ENCODE measurements around the gene MPZL3.

The MPZL3 gene

GRCh38 chr11:118226296-118226695 is 25.9 kb downstream of the MPZL3 start:
- Histone ChIP-seq H3K9me3 (ENCODE audit: control insufficient read depth in 2 of 2, low read length in 2 of 2) (no peaks in the 10 kb centered on the region), H3K9ac (ENCODE audit: low read depth in 1 of 2, low read length in 2 of 2) (no peak overlapping the region), H3K4me1 (ENCODE audit: control insufficient read depth in 2 of 2, insufficient read depth in 2 of 2, low read length in 2 of 2) (peaks cover 0 to 7% of the 10 kb centered on the region in 2 donors), H3K36me3 (ENCODE audit: control insufficient read depth in 2 of 2, insufficient read depth in 2 of 2, low read length in 2 of 2) (peaks cover 0 to 3% of the 10 kb centered on the region in 2 donors), H3K27me3 (ENCODE audit: control insufficient read depth in 2 of 2, insufficient read depth in 2 of 2, low read length in 2 of 2) (peaks cover 0 to 2% of the 10 kb centered on the region in 2 donors), H3K4me3 (ENCODE audit: low read length in 2 of 2) (no peak overlapping the region), H3K27ac (ENCODE audit: low read depth in 2 of 2, low read length in 2 of 2) (peak overlapping the region in 1 of 2 donors; percentile 50)

- Histone ChIP-seq H3K27me3 (ENCODE audit: control insufficient read depth in 2 of 2, insufficient read depth in 2 of 2, low read length in 2 of 2) (peaks cover 0 to 3% of the 10 kb centered on the region in 2 donors), H3K27ac (ENCODE audit: low read depth in 2 of 2, low read length in 2 of 2) (peak within 1 kb of the TSS; percentile 50 to 65), H3K36me3 (ENCODE audit: control insufficient read depth in 2 of 2, insufficient read depth in 2 of 2, low read length in 2 of 2) (no peaks in the 10 kb centered on the region), H3K9ac (ENCODE audit: low read depth in 1 of 2, low read length in 2 of 2) (peak within 1 kb of the TSS; percentile 29 to 42), H3K9me3 (ENCODE audit: control insufficient read depth in 2 of 2, low read length in 2 of 2) (no peaks in the 10 kb centered on the region), H3K4me3 (ENCODE audit: low read length in 2 of 2) (peak within 1 kb of the TSS in 1 of 2 donors; percentile 29), H3K4me1 (ENCODE audit: control insufficient read depth in 2 of 2, insufficient read depth in 2 of 2, low read length in 2 of 2) (peaks cover 0 to 7% of the 10 kb centered on the region in 2 donors)
Measured at GRCh38 chr11:118224511-118225188, 27.5 kb downstream of the MPZL3 start, which contains the start of gene JAML. TSS of gene JAML (minus strand) at chr11:118225011. CDS start at chr11:118214866, 10,145 bp downstream.

- Histone ChIP-seq H3K9me3 (ENCODE audit: control insufficient read depth in 2 of 2, low read length in 2 of 2) (no peaks in the 10 kb centered on the region), H3K36me3 (ENCODE audit: control insufficient read depth in 2 of 2, insufficient read depth in 2 of 2, low read length in 2 of 2) (no peaks in the 10 kb centered on the region), H3K27me3 (ENCODE audit: control insufficient read depth in 2 of 2, insufficient read depth in 2 of 2, low read length in 2 of 2) (peaks cover 0 to 3% of the 10 kb centered on the region in 2 donors), H3K9ac (ENCODE audit: low read depth in 1 of 2, low read length in 2 of 2) (peak overlapping the region in 1 of 2 donors; percentile 29), H3K4me3 (ENCODE audit: low read length in 2 of 2) (peak overlapping the region in 1 of 2 donors; percentile 29), H3K4me1 (ENCODE audit: control insufficient read depth in 2 of 2, insufficient read depth in 2 of 2, low read length in 2 of 2) (peaks cover 0 to 7% of the 10 kb centered on the region in 2 donors), H3K27ac (ENCODE audit: low read depth in 2 of 2, low read length in 2 of 2) (peak overlapping the region; percentile 12 to 19)
Measured at GRCh38 chr11:118223992-118224391, 28.2 kb downstream of the MPZL3 start.

GRCh38 chr11:118223570-118223969 is 28.6 kb downstream of the MPZL3 start:
- H3K27me3 ChIP-seq (ENCODE audit: control insufficient read depth in 2 of 2, insufficient read depth in 2 of 2, low read length in 2 of 2), result peaks cover 0 to 3% of the 10 kb centered on the region in 2 donors
- no peaks in the 10 kb centered on the region for H3K9me3 ChIP-seq (ENCODE audit: control insufficient read depth in 2 of 2, low read length in 2 of 2)
- peak overlapping the region in 1 of 2 donors; percentile 29 for H3K4me3 ChIP-seq (ENCODE audit: low read length in 2 of 2)
- H3K9ac ChIP-seq (ENCODE audit: low read depth in 1 of 2, low read length in 2 of 2), result peak overlapping the region in 1 of 2 donors; percentile 29
- H3K4me1 ChIP-seq (ENCODE audit: control insufficient read depth in 2 of 2, insufficient read depth in 2 of 2, low read length in 2 of 2), result peaks cover 0 to 7% of the 10 kb centered on the region in 2 donors
- H3K27ac ChIP-seq (ENCODE audit: low read depth in 2 of 2, low read length in 2 of 2), result peak overlapping the region; percentile 12 to 19
- H3K36me3 ChIP-seq (ENCODE audit: control insufficient read depth in 2 of 2, insufficient read depth in 2 of 2, low read length in 2 of 2), result no peaks in the 10 kb centered on the region

- H3K36me3 ChIP-seq (ENCODE audit: control insufficient read depth in 2 of 2, insufficient read depth in 2 of 2, low read length in 2 of 2), result no peaks in the 10 kb centered on the region
- no peak overlapping the region for H3K27ac ChIP-seq (ENCODE audit: low read depth in 2 of 2, low read length in 2 of 2)
- H3K4me1 ChIP-seq (ENCODE audit: control insufficient read depth in 2 of 2, insufficient read depth in 2 of 2, low read length in 2 of 2), result peaks cover 0 to 7% of the 10 kb centered on the region in 2 donors
- no peak overlapping the region for H3K9ac ChIP-seq (ENCODE audit: low read depth in 1 of 2, low read length in 2 of 2)
- H3K27me3 ChIP-seq (ENCODE audit: control insufficient read depth in 2 of 2, insufficient read depth in 2 of 2, low read length in 2 of 2), result peaks cover 0 to 3% of the 10 kb centered on the region in 2 donors
- H3K4me3 ChIP-seq (ENCODE audit: low read length in 2 of 2), result peak overlapping the region in 1 of 2 donors; percentile 29
- no peaks in the 10 kb centered on the region for H3K9me3 ChIP-seq (ENCODE audit: control insufficient read depth in 2 of 2, low read length in 2 of 2)
Measured at GRCh38 chr11:118222437-118222836, 29.7 kb downstream of the MPZL3 start.

GRCh38 chr11:118221419-118221818 is 30.7 kb downstream of the MPZL3 start:
- Histone ChIP-seq H3K4me3 (ENCODE audit: low read length in 2 of 2) (peak overlapping the region in 1 of 2 donors; percentile 45), H3K36me3 (ENCODE audit: control insufficient read depth in 2 of 2, insufficient read depth in 2 of 2, low read length in 2 of 2) (no peaks in the 10 kb centered on the region), H3K9me3 (ENCODE audit: control insufficient read depth in 2 of 2, low read length in 2 of 2) (no peaks in the 10 kb centered on the region), H3K9ac (ENCODE audit: low read depth in 1 of 2, low read length in 2 of 2) (no peak overlapping the region), H3K27me3 (ENCODE audit: control insufficient read depth in 2 of 2, insufficient read depth in 2 of 2, low read length in 2 of 2) (peaks cover 0 to 3% of the 10 kb centered on the region in 2 donors), H3K4me1 (ENCODE audit: control insufficient read depth in 2 of 2, insufficient read depth in 2 of 2, low read length in 2 of 2) (peaks cover 0 to 3% of the 10 kb centered on the region in 2 donors), H3K27ac (ENCODE audit: low read depth in 2 of 2, low read length in 2 of 2) (peak overlapping the region in 1 of 2 donors; percentile 39)

GRCh38 chr11:118219732-118220131 is 32.4 kb downstream of the MPZL3 start:
- H3K36me3 ChIP-seq (ENCODE audit: control insufficient read depth in 2 of 2, insufficient read depth in 2 of 2, low read length in 2 of 2), result no peaks in the 10 kb centered on the region
- peak overlapping the region in 1 of 2 donors; percentile 28 for H3K9ac ChIP-seq (ENCODE audit: low read depth in 1 of 2, low read length in 2 of 2)
- peak overlapping the region in 1 of 2 donors; percentile 50 for H3K27ac ChIP-seq (ENCODE audit: low read depth in 2 of 2, low read length in 2 of 2)
- H3K4me1 ChIP-seq (ENCODE audit: control insufficient read depth in 2 of 2, insufficient read depth in 2 of 2, low read length in 2 of 2), result peaks cover 2 to 4% of the 10 kb centered on the region in 2 donors
- H3K27me3 ChIP-seq (ENCODE audit: control insufficient read depth in 2 of 2, insufficient read depth in 2 of 2, low read length in 2 of 2), result peaks cover 0 to 3% of the 10 kb centered on the region in 2 donors
- H3K9me3 ChIP-seq (ENCODE audit: control insufficient read depth in 2 of 2, low read length in 2 of 2), result no peaks in the 10 kb centered on the region
- H3K4me3 ChIP-seq (ENCODE audit: low read length in 2 of 2), result peak overlapping the region in 1 of 2 donors; percentile 0

GRCh38 chr11:118219244-118219643 is 32.9 kb downstream of the MPZL3 start:
- no peaks in the 10 kb centered on the region for H3K9me3 ChIP-seq (ENCODE audit: control insufficient read depth in 2 of 2, low read length in 2 of 2)
- H3K27me3 ChIP-seq (ENCODE audit: control insufficient read depth in 2 of 2, insufficient read depth in 2 of 2, low read length in 2 of 2), result peaks cover 0 to 3% of the 10 kb centered on the region in 2 donors
- no peaks in the 10 kb centered on the region for H3K36me3 ChIP-seq (ENCODE audit: control insufficient read depth in 2 of 2, insufficient read depth in 2 of 2, low read length in 2 of 2)
- H3K27ac ChIP-seq (ENCODE audit: low read depth in 2 of 2, low read length in 2 of 2), result peak overlapping the region in 1 of 2 donors; percentile 50
- peak overlapping the region in 1 of 2 donors; percentile 28 for H3K9ac ChIP-seq (ENCODE audit: low read depth in 1 of 2, low read length in 2 of 2)
- H3K4me3 ChIP-seq (ENCODE audit: low read length in 2 of 2), result peak overlapping the region in 1 of 2 donors; percentile 0
- H3K4me1 ChIP-seq (ENCODE audit: control insufficient read depth in 2 of 2, insufficient read depth in 2 of 2, low read length in 2 of 2), result peaks cover 7 to 8% of the 10 kb centered on the region in 2 donors

- H3K27ac ChIP-seq (ENCODE audit: low read depth in 2 of 2, low read length in 2 of 2), result peak overlapping the region in 1 of 2 donors; percentile 4
- no peak overlapping the region for H3K4me3 ChIP-seq (ENCODE audit: low read length in 2 of 2)
- no peak overlapping the region for H3K9ac ChIP-seq (ENCODE audit: low read depth in 1 of 2, low read length in 2 of 2)
Measured at GRCh38 chr11:118217575-118217974, 34.6 kb downstream of the MPZL3 start.

More at GRCh38 chr11:118217575-118217974, 34.6 kb downstream of the MPZL3 start:
- Histone ChIP-seq H3K27me3 (ENCODE audit: control insufficient read depth in 2 of 2, insufficient read depth in 2 of 2, low read length in 2 of 2) (peaks cover 0 to 3% of the 10 kb centered on the region in 2 donors), H3K4me1 (ENCODE audit: control insufficient read depth in 2 of 2, insufficient read depth in 2 of 2, low read length in 2 of 2) (peaks cover 22 to 23% of the 10 kb centered on the region in 2 donors), H3K36me3 (ENCODE audit: control insufficient read depth in 2 of 2, insufficient read depth in 2 of 2, low read length in 2 of 2) (no peaks in the 10 kb centered on the region), H3K9me3 (ENCODE audit: control insufficient read depth in 2 of 2, low read length in 2 of 2) (no peaks in the 10 kb centered on the region)
